NCI-H345 treated with DMSO at 0.1 percent for 48 hours (cell line): Measurements from ENCODE around the gene TUBB1.
A peak's percentile ranks its signal among the peaks of the same experiment; 100 is the strongest.

ENCODE experiments used
- DNase-seq: peaks from one replicate; lab custom pipeline; 2025; ENCODE audit not compliant: unreplicated experiment; lab: John Stamatoyannopoulos, UW

The TUBB1 gene

DNA sequence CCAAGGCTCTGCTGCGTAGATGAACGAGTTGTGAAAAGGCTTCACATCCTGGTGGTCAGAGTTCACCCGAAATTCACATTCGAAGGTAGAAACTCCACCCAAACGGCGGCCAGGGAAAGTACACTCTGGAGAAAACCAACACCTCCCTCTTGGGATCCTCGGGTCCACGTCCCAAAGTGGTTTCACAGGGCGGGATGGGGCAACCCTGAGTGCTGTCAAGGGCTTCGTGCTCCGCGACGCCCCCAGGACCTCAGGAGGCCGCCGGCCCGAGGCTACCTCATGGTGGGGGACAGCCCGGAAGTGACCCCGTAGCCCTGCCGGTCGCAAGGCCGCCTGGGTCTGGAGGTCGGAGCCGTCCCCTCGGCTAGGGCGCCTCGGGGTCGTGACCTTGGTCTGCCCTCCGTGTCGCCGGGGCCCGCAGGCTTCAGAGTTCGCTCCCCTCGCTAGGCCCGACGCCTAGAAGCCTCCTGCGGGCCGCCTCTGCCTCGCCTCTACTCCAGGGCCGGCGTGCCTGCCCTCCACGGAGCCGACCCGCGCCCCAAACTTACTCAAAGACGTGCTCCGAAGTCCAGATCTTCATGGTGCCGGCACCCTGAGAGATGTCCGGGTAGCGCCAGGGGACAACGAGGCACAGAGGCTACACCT, 23.0 kb downstream of the TUBB1 start, which contains the start of gene PRELID3B:
PRELID3B (minus strand) TSS at position 636 of the 645 bp plus-strand sequence; CDS start at position 580, 56 bp downstream.
- DNase-seq, result no peak

DNA sequence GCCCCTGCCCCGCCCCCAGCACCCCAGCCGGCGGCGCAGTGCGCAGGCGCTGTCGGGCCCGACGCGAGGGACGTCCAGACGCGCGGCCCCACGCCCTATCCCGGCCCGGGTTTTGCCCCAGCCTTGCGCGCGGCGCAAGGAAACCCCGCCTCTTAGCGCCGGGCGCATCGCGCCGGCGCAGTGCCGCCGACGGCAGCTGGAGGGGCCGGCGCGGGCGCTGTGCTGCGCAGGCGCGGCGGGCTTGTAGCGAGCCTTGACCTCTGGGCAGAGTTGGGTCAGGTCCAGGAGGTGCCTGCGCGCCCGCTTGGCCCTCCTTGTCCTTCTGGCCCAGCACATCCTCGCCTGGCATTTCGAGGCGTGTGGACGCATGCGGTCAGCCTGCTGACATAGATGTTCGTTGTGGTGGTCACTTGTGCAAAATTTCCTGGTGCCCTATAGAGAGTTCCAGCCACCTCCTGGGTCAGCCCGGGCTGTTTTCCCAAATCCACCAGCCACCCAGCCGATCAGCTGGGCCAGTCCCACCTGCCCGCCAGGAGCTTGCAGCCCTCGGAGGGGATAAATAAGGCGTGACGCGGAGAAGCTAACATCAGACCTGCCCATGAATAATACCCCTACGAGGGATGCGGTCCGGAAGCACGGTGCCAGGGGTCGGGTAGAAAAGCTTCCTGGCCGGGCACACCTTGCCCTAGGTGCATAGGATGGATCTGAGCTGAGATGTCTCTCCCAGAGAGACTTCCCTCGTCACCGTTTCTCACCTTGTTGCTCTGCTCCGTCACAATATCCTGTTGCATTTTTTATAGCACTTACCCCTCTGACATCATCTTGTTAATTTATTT, 23.8 kb downstream of the TUBB1 start:
- peak; percentile 93 for DNase-seq

DNA sequence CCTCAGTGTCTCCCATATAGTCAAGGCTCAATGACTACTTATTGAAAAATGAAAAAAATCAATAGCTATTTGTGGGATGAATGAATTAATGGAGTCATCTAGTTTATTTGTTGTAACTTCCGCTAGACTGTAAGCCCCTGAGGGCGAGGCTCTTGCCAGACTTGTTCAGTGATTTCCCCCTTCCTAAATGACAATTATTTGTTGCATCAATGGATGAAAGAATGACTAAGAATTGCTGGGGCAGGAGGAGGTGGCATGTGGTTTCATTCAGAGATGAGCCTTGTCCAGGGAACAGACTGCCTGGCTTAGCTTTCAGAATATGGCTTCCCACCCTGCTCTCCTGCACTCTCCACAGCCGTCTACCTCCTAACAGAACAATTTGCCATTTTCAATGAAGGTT, 24.5 kb downstream of the TUBB1 start:
- DNase-seq, result peak; percentile 29

- DNase-seq, result no peak
These were observed 25.1 kb downstream of the TUBB1 start for GRCh38 chr20:59044295-59044694.

GRCh38 chr20:59044796-59045195, 25.6 kb downstream of the TUBB1 start:
- DNase-seq, result no peak

- DNase-seq, result no peak
These were observed 27.6 kb downstream of the TUBB1 start for GRCh38 chr20:59046862-59047261.

DNA sequence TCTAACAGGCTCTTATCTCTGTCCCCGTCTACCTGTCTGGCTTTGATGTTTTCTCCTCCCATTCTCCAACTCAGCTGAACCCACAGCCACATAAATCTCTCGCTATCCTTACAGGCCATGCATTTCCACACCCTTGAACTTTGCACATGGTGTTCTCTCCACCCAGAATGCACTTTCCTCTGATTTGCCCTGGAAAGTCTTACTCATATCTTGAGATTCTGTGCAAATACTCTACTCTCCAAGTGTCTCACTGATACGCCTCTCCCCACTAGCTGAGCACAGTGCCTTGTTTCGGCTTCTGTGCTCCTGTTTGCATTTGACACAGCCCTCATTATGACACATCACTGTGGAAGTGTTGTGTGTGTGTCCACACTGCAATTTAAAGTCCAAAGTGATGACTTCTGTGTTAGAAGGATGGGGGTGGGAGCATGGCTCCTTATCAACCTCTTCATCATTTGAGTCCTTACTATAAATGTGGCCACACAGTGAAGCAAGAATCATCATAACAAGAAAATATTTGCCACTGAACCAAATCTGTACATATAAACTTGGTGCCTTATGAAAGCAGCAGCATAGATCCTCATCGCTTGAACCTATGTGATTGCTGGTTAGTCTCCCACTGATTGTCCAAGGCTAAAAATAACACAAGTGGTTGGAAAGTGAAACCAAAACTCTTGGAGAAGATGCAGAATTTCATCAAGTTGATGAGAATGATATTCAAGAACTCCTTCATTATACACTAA, 28.9 kb downstream of the TUBB1 start:
- DNase-seq, result no peak

- DNase-seq, result no peak
These were observed 29.4 kb downstream of the TUBB1 start for GRCh38 chr20:59048681-59049030.

DNA sequence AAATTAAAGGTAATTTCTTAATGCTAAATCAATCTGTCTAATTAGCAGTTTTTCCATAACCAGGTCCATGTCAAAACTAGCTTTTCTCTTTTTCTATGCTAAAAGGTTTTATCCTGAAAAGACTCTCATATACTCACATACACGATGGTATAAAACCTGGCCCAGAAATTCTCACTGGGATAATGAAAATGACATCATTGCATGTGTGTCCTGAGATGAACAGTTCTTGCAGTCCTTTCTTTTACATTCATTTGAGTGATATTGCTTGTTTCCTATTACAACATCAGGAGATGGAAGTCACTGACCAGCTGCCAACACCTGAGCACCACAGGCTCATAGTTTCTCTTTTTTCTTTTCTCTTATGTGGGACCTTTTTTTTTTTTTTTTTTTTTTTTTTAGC, 31.2 kb downstream of the TUBB1 start:
- no peak for DNase-seq

DNA sequence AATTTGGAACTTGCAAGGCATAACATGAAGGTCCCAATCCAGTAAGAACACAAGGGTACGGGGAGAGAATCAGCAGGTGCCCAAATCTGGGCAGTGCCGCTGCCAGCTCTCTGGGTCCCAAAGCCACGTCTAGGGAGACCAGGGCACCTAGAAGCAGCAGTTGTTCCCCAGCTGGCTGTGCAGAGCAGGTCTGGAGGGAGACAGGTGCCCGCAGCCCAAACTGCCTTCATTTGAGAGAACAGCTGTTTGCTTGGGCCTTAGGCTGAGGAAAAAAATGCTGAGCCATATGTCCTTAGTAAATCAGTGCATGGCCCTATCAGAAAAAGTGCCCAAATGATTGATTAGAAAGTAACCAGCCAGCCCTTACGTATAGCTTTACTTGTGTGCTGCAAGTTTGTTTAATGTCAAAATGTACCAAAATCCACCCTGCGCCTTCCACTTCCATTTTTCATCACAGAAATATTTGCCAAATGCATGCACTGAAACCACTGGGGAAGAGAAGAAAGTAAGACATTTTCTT, 32.5 kb downstream of the TUBB1 start:
- DNase-seq, result no peak

DNA sequence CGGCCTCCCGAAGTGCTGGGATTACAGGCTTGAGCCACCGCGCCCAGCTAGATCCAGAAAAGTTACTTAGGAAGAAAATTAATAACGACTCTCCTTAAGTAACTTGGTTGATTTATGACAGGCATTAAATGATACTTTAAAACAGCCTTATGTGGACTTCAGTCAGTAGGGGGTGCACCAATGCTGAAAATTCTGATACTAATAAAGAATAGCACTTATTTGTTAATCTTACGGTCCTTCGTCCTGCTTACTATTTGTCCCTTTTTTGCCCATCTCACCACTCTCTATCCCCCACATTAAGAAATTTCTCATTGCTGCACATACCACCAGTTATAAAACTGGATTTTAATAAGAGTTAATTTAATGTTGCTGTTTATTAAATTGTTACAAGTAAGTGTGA, 36.1 kb downstream of the TUBB1 start:
- DNase-seq, result no peak

DNA sequence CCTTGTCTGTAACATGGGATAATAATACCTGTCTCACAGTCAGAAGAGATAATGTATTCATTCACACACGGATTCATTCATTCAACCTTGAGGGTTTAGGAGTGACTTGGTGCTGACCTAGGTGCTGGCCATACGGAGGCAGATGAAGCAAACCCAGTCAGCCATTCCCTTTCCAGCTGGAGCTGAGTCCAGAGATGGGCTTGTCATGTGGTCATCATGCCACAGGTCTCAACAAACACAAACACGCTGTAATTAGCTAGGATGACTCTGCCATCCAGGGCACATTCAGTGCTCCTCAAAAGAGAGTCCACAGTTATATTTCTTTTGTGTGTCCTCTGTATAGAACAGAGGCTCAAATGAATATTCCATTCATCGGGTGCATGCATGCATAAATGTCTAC, 42.9 kb downstream of the TUBB1 start:
- no peak for DNase-seq

- DNase-seq, result no peak
These were observed 44.4 kb downstream of the TUBB1 start for GRCh38 chr20:59063358-59064213.

- DNase-seq, result no peak
These were observed 45.0 kb downstream of the TUBB1 start for GRCh38 chr20:59064214-59064722.

DNA sequence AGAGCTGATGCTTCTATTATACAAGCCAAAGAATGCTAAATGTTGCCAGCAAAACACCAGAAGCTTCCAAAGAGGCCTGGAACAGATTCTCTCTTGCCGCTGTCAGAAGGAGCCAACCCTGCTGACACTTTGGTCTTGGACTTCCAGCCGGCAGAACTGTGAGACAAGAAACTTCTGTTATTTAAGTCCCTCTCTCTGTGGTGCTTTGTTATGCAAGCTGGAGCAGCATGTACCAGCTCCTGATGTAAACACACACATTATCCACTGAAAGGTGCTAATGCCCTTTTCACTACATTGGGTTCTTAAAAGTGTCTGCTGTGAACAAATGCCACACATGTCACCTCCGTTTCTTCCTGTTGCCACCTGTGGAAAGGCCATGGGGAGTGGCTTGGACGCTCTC, 49.3 kb downstream of the TUBB1 start:
- no peak for DNase-seq

GRCh38 chr20:59069026-59069425, 49.8 kb downstream of the TUBB1 start:
- DNase-seq, result no peak

GRCh38 chr20:59071216-59071615, 52.0 kb downstream of the TUBB1 start:
- DNase-seq, result no peak

- no peak for DNase-seq
These were observed 54.4 kb downstream of the TUBB1 start for GRCh38 chr20:59073582-59073981.

GRCh38 chr20:59074456-59074855, 55.2 kb downstream of the TUBB1 start:
- no peak for DNase-seq

GRCh38 chr20:59075934-59076508, 56.8 kb downstream of the TUBB1 start:
- no peak for DNase-seq
